Kidney (tissue), 14 donors: ENCODE measurements around the gene RND3. TPM values are rescaled to one million over a fixed set of nuclear protein-coding genes. Genes with fewer than 3 reads are reported as not detected.

Experiments
- DNase-seq, 5 donors: peaks; one replicate each; pipeline ENCODE4 v3.0.0-alpha.2; 2013 to 2020
- FAIRE-seq: peaks from 2 replicates; lab custom pipeline; 2012; peaks lifted over from hg19 to GRCh38; lab: Jason Lieb, UNC
- H3K27ac ChIP-seq, 2 donors: one replicate each; pipeline ENCODE4 v1.7.0; 2013; ENCODE audit warnings: low read depth in 2 of 2, low read length in 2 of 2, inconsistent platforms in 1 of 2
- H3K27me3 ChIP-seq: one replicate; pipeline ENCODE4 v1.7.1; 2013; ENCODE audit warnings: low read length, inconsistent platforms; ENCODE audit not compliant: control insufficient read depth, insufficient read depth
- H3K36me3 ChIP-seq, 3 donors: one replicate each; pipeline versions ENCODE4 v1.7.0 to v1.7.1; 2013; ENCODE audit warnings: low read length in 3 of 3, control low read depth in 1 of 3, inconsistent platforms in 1 of 3; ENCODE audit not compliant: insufficient read depth in 3 of 3, control insufficient read depth in 2 of 3
- H3K4me1 ChIP-seq, 3 donors: one replicate each; pipeline versions ENCODE4 v1.7.0 to v1.7.1; 2013; ENCODE audit warnings: low read length in 3 of 3, inconsistent platforms in 1 of 3, low read depth in 1 of 3; ENCODE audit not compliant: control insufficient read depth in 2 of 3, insufficient read depth in 2 of 3
- H3K4me3 ChIP-seq, 3 donors: one replicate each; pipeline versions ENCODE4 v1.7.0 to v1.8.1; 2013; ENCODE audit warnings: low read length in 3 of 3, control low read depth in 1 of 3, inconsistent platforms in 1 of 3
- H3K9ac ChIP-seq, 3 donors: one replicate each; pipeline versions ENCODE4 v1.7.0 to v1.7.1; 2013; ENCODE audit warnings: low read length in 3 of 3, control low read depth in 1 of 3, inconsistent platforms in 1 of 3
- H3K9me3 ChIP-seq, 3 donors: one replicate each; pipeline versions ENCODE4 v1.7.0 to v1.7.1; 2013; ENCODE audit warnings: low read length in 3 of 3, control low read depth in 1 of 3, inconsistent platforms in 1 of 3; ENCODE audit not compliant: control insufficient read depth in 2 of 3, insufficient read depth in 1 of 3
- CTCF ChIP-seq: IDR thresholded peaks from 3 replicates; pipeline ENCODE4 v1.5.1; 2012; ENCODE audit warnings: mild to moderate bottlenecking, moderate library complexity, borderline replicate concordance; ENCODE audit not compliant: insufficient read depth; ENCODE audit errors: extremely low read depth
- intact Hi-C: fragments of 100-400 bp; cut with DNase I; formaldehyde crosslinking; loops from one replicate; pipeline ENCODE4 v1.11.1; 2022
- polyA plus RNA-seq: library from polyadenylated mRNA; stranded (reverse); fragments of 350-450 nt; fragmentation: Illumina TruSeq; extraction: RNeasy Lipid Tissue Mini Kit (QIAGEN cat#74804); gene quantifications from one replicate; pipeline ENCODE4 v1.2.3, GENCODE V29; 2014; ENCODE audit warnings: low read depth, low replicate concordance; ENCODE audit not compliant: insufficient read depth
- total RNA-seq: library from RNA; stranded (reverse); fragmentation: NEBNext Ultra II Directional; extraction: Animal tissue kit (Norgen Biotek cat#: 25700); gene quantifications from one replicate; pipeline ENCODE4 v1.2.1, GENCODE V29; 2021
- donor health status: control.
- donor health status: control.
- donor health status: control.
- donor health status: control.
- donor health status: control.
- donor health status: DM: yes; HTN: yes; CAD: no.
- donor health status: Normal renal cell carcinoma (clear cell type).

The RND3 gene
- total and polyA plus RNA-seq, 2 donors from 2014 or later = 6.5 to 26.1 TPM

GRCh38 chr2:150480971-150481830, 6.3 kb downstream of the RND3 start:
- H3K27me3 ChIP-seq = no peaks in the 10 kb centered on the region
- H3K36me3 ChIP-seq = no peaks in the 10 kb centered on the region
- no peak for FAIRE-seq
- peaks cover 0 to 24% (median 8%) of the 10 kb centered on the region in 3 donors for H3K4me1 ChIP-seq
- H3K9ac ChIP-seq = no peak overlapping the region
- DNase-seq = no peak
- no peak for TF ChIP-seq CTCF
- intact Hi-C loops = no loop called here
- H3K9me3 ChIP-seq = no peaks in the 10 kb centered on the region
- H3K27ac ChIP-seq = no peak overlapping the region
- H3K4me3 ChIP-seq = no peak overlapping the region

GRCh38 chr2:150480241-150480640, 7.2 kb downstream of the RND3 start:
- Histone ChIP-seq H3K27me3 (no peaks in the 10 kb centered on the region), H3K27ac (no peak overlapping the region), H3K4me1 (peaks cover 0 to 26% (median 8%) of the 10 kb centered on the region in 3 donors), H3K9me3 (no peaks in the 10 kb centered on the region), H3K9ac (no peak overlapping the region), H3K36me3 (no peaks in the 10 kb centered on the region), H3K4me3 (no peak overlapping the region)
- no peak for TF ChIP-seq CTCF
- DNase-seq (no peak), FAIRE-seq (no peak)
- intact Hi-C loops = no loop called here

DNA sequence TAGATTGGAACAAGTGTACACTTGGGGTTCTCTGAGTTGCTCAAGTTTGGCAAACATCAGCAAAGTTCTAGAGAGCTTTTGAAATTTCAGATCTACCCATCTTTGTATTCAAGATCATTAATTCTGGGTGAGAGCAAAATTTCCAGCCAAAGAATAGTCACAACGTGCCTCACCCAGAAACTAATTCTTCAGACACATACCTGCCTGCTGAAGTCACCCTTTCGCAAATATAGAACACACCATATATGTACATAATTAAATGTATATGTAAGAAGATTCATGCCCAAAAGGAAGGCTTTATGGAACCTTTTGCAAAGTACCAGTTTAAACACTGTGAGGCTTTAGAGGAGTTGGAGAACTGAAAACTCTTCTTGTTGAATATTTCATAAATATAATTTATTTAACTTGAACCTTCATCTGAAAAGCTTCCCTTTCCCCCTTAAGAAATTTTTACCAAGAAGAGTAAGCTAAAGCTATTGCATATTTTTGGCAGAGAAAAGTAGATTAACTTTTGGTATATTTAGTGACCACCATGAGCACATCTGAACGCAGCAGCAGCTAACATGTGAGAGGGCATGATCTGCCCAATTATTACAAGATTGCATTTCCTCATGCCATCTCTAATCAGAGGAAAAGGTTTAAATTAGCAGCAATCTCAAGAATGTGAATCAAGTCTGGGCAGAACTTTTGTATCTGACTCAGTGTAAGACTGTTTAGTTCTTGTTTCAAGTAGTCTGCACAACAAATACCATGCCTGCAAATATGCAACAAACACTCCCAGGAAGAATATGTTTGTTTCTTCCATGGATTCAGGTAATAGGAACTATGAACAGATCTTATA, 8.2 kb downstream of the RND3 start:
- no peak for DNase-seq

More for the DNA sequence above, 8.2 kb downstream of the RND3 start:
- Histone ChIP-seq H3K27ac (no peak overlapping the region), H3K27me3 (no peaks in the 10 kb centered on the region), H3K4me3 (no peak overlapping the region), H3K9me3 (no peaks in the 10 kb centered on the region), H3K36me3 (no peaks in the 10 kb centered on the region), H3K9ac (no peak overlapping the region), H3K4me1 (peaks cover 0 to 24% (median 3%) of the 10 kb centered on the region in 3 donors)
- intact Hi-C loops = no loop called here
- no peak for TF ChIP-seq CTCF
- FAIRE-seq = no peak
